Neural crest cell (in vitro differentiated cells): ENCODE measurements around the gene DYNLL2. TPM values are rescaled to one million over a fixed set of nuclear protein-coding genes. Genes with fewer than 3 reads are reported as not detected.

ENCODE experiments used
- DNase-seq: peaks from one replicate; pipeline ENCODE4 v3.0.0; 2021; ENCODE audit warnings: low read depth, mixed read lengths, low spot score
- H3K27ac Mint-ChIP-seq: one replicate; pipeline ENCODE4 v1.8.0; 2021; ENCODE audit warnings: mild to moderate bottlenecking, mixed read lengths; ENCODE audit not compliant: unreplicated experiment
- H3K27me3 Mint-ChIP-seq: 2 replicates; pipeline ENCODE4 v1.8.0; 2021; ENCODE audit warnings: low read depth, mild to moderate bottlenecking, mixed read lengths
- H3K36me3 Mint-ChIP-seq: 2 replicates; pipeline ENCODE4 v1.8.0; 2021; ENCODE audit warnings: low read depth, mild to moderate bottlenecking, mixed read lengths
- H3K4me1 Mint-ChIP-seq: 2 replicates; pipeline ENCODE4 v1.8.0; 2021; ENCODE audit warnings: mixed read lengths
- H3K4me3 Mint-ChIP-seq: one replicate; pipeline ENCODE4 v1.8.0; 2021; ENCODE audit warnings: mild to moderate bottlenecking, mixed read lengths
- H3K9me3 Mint-ChIP-seq: 2 replicates; pipeline ENCODE4 v1.8.0; 2021; ENCODE audit warnings: mixed read lengths
- total RNA-seq: library from RNA; stranded (reverse); gene quantifications from 2 replicates; pipeline ENCODE4 v1.2.1, GENCODE V29; 2021
- TF ChIP-seq, protein P1 (sequence below): fragments of 200-600 bp; sonication (generic); conservative IDR thresholded peaks from 2 replicates; pipeline ENCODE4 v1.5.0; 2021; ENCODE audit warnings: antibody characterized with exemption, mild to moderate bottlenecking

Gene DYNLL2
- total RNA-seq, 1 donor from 2014 or later, result 95.9 TPM

DNA sequence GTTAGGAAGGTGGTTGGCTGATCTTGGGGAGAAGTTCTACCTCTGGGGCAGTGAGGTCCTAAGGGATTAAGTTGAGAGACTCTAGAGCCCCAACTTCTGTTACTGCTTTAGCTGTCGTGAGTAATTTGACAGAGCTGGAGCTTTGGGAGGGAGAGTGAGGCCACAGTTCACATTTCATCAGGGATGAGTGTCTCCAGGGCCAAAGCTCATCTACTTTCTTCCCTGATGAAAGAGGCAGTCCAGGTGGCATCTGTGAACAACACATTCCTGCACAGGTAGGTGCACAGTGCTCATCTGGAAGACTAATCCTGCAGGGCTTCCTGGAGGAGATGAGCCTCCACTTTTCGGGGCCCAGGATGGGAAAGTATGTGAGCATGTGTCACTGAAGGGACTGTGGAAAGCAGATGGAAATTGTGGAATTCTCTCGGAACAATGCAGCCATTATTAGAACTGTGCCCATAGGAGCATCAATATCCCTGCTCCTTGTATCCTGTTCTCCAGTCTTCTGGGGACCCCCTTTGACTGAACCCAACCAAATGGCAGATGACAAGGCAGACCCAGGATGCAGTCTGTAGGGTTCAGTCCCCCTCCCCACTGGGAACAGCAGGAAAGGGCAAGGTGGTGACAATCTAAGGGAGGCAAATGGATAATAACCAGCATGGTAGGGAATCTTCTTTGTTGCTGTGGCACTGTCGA is 9.0 kb downstream of the DYNLL2 start:
- no peak overlapping the region for H3K4me3 Mint-ChIP-seq
- TF ChIP-seq, protein P1, sequence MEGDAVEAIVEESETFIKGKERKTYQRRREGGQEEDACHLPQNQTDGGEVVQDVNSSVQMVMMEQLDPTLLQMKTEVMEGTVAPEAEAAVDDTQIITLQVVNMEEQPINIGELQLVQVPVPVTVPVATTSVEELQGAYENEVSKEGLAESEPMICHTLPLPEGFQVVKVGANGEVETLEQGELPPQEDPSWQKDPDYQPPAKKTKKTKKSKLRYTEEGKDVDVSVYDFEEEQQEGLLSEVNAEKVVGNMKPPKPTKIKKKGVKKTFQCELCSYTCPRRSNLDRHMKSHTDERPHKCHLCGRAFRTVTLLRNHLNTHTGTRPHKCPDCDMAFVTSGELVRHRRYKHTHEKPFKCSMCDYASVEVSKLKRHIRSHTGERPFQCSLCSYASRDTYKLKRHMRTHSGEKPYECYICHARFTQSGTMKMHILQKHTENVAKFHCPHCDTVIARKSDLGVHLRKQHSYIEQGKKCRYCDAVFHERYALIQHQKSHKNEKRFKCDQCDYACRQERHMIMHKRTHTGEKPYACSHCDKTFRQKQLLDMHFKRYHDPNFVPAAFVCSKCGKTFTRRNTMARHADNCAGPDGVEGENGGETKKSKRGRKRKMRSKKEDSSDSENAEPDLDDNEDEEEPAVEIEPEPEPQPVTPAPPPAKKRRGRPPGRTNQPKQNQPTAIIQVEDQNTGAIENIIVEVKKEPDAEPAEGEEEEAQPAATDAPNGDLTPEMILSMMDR, result no peak
- no peak overlapping the region for H3K27ac Mint-ChIP-seq
- peaks cover 55% of the 10 kb centered on the region for H3K36me3 Mint-ChIP-seq
- H3K4me1 Mint-ChIP-seq, result peaks cover 40% of the 10 kb centered on the region
- no peak for DNase-seq
- H3K9me3 Mint-ChIP-seq, result no peaks in the 10 kb centered on the region
- no peaks in the 10 kb centered on the region for H3K27me3 Mint-ChIP-seq

DNA sequence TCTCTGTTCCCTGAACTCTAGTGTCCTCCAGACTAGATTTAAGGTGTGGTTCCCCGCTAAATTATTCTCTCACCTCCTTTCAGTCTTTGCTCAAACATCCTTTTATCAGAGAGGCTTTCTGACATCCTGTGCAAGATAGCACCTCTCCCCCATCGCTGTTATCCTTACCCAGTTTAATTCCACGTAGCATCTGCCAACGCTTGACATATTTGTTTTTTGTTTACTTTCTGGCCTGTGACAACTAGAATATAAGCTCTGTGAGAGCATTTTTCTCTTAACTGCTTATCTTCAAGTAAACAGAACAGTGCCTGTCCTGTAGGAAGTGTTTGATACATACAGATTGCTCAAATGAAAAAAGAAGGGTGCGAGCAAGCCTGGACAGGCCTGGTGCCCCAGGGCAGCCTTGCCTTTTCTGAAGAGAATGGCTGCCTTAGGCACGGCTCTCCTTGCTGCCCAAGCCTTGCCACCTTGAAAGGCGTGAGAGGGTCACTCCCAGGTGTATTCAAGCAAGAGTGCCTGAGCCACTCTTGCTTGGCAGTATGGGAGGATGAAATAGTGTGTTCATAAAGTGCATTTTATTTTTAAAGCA is 9.7 kb downstream of the DYNLL2 start:
- peaks cover 49% of the 10 kb centered on the region for H3K36me3 Mint-ChIP-seq

DNA sequence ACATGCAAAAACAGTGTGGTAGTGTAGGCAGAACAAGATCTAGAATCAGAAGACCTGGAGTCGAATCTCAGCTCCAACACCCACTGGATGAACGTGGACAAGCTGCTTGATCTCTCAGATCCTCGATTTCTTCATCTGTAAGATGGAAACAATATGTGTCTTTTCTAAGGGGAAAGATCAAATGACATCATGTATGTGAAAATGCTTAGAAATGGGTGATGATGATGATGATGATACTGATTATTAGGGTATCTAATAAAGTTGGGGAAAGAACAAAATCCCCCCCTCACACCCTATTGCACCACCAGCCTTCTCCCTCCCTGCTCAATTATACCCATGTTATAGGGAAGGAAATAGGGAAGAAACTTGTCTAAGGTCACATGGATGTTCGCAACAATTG is 10.9 kb downstream of the DYNLL2 start:
- Mint-ChIP-seq H3K27me3 (no peaks in the 10 kb centered on the region), H3K36me3 (peaks cover 42% of the 10 kb centered on the region), H3K4me3 (no peak overlapping the region), H3K27ac (no peak overlapping the region), H3K4me1 (peaks cover 21% of the 10 kb centered on the region), H3K9me3 (no peaks in the 10 kb centered on the region)
- DNase-seq, result no peak
- TF ChIP-seq, protein P1, result no peak

More for the DNA sequence above, 9.7 kb downstream of the DYNLL2 start:
- no peak overlapping the region for H3K27ac Mint-ChIP-seq
- H3K9me3 Mint-ChIP-seq, result no peaks in the 10 kb centered on the region
- H3K4me1 Mint-ChIP-seq, result peaks cover 33% of the 10 kb centered on the region
- H3K4me3 Mint-ChIP-seq, result peak overlapping the region; percentile 31
- H3K27me3 Mint-ChIP-seq, result no peaks in the 10 kb centered on the region
- no peak for DNase-seq
- TF ChIP-seq, protein P1, result no peak

DNA sequence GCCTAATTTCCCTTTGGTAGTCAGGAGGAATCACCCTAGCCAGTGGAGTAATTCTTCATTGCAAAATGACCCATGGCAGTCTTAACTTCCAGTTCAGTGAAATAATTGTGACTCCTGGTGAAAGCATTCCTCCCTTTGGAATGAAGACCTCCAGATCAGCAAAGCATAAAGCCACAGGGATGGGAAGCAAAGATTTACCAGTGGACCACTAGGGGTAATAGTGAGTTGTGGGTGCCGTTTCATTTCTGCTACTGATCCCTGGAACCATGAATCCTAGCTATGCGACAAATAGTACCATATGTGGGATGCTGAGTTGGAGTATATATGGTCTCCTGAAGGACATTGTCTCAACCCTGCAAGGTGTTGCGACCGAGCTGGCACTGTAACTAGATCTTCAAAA is 13.7 kb downstream of the DYNLL2 start:
- no peaks in the 10 kb centered on the region for H3K27me3 Mint-ChIP-seq
- DNase-seq, result no peak
- TF ChIP-seq, protein P1, result no peak
- no peak overlapping the region for H3K27ac Mint-ChIP-seq
- H3K4me1 Mint-ChIP-seq, result peaks cover 3% of the 10 kb centered on the region
- no peaks in the 10 kb centered on the region for H3K9me3 Mint-ChIP-seq
- no peak overlapping the region for H3K4me3 Mint-ChIP-seq
- peaks cover 26% of the 10 kb centered on the region for H3K36me3 Mint-ChIP-seq

DNA sequence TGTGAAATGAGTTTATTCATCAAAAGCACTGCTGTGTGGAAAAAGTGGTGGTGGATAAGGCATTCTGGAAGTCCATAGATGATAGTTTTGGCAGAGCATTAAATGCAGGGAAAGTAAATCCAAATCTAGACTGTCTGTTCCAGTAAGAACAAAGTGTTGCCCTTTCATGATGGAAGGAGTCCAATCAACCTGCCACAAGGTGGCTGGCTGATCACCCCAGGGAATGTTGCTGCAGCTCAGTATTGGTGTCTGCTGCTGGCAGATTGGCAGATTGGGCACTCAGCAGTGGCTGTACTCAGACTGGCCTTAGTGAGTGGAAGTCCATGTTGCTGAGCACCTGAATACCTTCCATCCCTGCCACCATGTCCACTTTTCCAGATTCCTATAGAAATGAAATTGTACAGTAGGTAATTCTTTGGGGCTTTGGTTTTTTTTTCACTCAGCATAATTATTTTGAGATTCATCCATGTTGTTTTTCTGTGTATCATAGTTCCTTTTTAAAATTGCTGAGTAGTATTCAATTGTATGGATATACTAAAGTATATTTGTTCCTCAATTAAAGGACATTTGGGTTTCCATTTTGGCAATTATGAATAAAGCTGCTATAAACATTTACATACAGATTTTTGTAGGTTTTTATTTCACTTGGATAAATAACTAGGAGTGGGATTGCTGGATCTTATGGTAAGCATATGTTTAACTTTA is 14.3 kb downstream of the DYNLL2 start:
- Mint-ChIP-seq H3K4me3 (no peak overlapping the region), H3K4me1 (no peaks in the 10 kb centered on the region), H3K27me3 (no peaks in the 10 kb centered on the region), H3K9me3 (no peaks in the 10 kb centered on the region), H3K36me3 (peaks cover 21% of the 10 kb centered on the region), H3K27ac (no peak overlapping the region)
- DNase-seq, result no peak
- TF ChIP-seq, protein P1, result no peak
